ENCODE data around the gene ZFYVE1.
"Not testable (repeated sequence)": the region's sequence is repeated elsewhere in the genome, so short reads cannot be mapped to it uniquely, and the experiment has no call there.

ZFYVE1 gene

DNA sequence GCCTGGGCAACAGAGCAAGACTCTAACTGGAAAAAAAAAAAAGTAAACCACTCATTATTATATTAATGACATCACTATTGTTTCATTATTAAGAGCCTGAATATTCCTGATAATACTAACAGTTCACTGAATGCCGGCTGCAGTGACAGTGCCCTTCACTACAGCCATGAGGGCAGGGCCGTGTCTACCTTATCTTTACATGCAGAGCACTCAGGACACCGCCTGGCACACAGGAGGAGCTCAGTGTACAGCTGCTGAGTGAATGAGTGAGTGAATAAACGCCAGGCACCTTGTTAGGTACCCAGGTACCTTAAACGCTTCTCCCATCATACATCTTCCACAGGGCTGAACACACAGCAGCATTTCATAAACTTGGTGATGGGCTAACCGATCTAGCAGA lies 23.2 kb downstream of the ZFYVE1 start:
- FAIRE-seq: no peak

DNA sequence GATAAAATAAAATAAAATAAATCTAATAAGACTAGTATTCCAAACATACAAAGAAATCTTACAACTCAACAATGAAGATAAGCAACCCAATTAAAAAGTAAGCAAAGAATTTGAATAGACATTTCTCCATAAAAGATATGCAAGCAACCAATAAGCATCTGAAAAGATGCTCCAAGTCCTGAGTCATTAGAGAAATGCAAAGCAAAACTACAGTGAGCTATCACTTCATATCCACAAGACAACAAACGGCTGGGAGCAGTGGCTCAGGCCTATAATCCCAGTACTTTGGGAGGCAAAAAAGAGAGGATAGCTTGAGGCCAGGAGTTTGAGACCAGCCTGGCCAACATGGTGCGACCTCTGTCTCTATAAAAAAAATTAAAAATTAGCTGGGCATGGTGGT lies 26.8 kb downstream of the ZFYVE1 start:
- no peak for FAIRE-seq

DNA sequence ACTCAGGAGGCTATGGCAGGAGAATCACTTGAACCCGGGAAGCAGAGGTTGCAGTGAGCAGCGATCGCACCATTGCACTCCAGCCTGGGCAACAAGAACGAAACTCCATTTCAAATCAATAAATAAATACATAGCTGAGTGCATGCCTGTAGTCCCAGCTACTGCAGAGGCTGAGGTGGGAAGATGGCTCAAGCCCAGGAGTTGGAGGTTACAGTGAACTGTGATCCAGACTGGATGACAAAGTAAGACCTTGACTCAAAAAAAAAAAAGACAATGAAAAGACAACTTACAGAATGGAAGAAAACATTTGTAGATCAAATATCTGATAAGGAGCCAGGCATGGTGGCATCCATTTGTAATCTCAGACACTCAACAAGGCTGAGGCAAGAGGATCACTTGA lies 27.6 kb downstream of the ZFYVE1 start:
- FAIRE-seq: no peak

DNA sequence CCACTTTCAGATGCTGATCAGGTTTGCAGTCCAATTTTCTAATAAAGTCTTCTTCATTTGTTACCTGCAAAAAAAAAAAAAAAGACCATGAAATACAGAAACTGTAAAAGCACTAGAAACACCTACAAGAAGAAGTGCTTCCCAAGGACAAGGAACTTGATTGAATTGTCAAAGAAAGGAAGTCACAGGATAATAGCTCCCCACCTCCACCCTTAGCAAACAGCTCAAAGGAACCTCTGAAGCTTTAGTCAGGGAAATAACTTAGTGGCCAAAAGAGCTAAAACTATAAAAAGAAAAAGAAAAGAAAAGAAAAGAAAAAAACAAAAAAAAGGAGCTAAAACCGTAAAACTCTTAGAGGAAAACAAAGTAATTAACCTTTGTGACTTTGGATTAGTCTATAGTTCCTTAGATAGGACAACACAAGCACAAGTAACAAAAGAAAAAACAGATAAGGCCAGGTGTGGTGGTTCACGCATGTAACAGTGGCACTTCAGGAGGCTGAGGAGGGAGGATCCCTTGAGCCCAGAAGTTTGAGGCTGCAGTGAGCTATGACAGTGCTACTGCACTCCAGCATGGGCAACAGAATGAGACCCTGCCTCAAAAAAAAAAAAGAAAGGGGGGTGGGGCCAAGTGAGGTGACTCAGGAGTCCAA lies 28.5 kb downstream of the ZFYVE1 start:
- no peak for FAIRE-seq

DNA sequence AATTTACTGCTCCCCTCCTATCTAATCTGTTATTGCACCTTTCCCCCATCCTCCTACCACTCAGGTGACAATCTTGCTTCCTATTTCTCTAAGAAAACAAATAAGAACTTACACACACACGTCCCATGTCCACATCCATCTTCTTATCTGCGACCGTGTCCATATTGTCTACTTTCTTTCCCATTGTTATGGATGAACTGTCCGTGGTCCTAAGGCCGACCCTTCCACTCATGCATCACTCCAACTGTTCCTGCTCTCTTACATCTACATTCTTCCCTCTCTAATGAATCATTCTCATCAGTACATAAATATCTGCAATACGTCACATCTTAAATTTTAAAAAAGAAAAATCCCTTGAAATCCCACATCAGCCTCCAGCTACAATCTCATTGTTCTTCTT lies 30.0 kb downstream of the ZFYVE1 start:
- FAIRE-seq: no peak

DNA sequence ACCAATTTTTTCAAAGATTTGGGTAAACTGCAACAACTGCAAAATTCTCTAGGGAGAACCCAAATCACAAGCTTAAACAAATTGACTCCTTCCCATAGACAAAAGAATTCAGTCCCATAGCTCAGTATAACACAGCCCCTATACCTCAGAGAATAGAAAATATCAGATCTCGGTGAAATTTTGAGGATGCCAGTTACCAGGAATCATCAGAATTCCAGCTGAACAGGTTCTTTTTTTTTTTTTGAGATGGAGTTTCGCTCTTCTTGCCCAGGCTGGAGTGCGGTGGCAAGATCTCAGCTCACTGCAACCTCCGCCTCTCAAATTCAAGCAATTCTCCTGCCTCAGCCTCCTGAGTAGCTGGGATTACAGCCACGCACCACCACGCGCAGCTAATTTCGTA lies 36.7 kb downstream of the ZFYVE1 start:
- no peak for FAIRE-seq

DNA sequence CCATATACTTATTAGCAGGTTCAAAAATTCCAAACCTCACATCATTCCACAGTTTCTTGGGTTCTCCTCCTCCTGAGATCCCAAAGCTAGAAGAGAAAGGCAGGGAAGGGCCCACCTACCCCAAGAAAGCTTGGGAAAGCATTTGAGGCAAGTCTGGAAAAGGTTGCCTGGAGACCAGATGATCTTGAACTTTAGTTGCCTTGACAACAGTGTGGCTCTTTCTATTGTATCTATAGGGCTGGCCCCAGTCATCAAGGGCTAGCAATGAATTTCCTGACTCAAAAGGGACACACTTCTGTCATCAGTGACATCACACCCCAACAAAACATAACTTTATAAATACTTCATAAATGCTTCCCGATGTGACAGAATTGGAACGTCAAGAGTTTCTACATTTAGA lies 40.0 kb downstream of the ZFYVE1 start:
- no peak for FAIRE-seq

DNA sequence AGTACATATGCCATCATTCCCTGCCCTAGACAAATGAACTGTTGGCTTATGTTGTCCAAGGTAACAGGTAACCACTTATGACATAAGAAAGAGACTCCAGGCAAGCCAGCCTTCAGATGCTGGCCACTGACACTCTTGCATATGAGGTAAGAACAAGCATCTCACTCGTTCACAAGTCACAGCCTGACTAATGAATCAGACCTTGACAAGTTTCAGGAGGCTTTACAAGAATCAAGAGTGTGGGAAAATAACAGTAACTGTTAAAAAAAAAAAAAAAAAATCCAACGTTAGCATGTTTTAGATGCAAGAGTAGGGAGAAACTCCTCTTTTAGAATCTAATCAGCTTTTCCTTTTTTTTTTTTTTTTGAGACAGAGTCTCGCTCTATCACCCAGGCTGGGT lies 40.7 kb downstream of the ZFYVE1 start:
- FAIRE-seq: no peak

DNA sequence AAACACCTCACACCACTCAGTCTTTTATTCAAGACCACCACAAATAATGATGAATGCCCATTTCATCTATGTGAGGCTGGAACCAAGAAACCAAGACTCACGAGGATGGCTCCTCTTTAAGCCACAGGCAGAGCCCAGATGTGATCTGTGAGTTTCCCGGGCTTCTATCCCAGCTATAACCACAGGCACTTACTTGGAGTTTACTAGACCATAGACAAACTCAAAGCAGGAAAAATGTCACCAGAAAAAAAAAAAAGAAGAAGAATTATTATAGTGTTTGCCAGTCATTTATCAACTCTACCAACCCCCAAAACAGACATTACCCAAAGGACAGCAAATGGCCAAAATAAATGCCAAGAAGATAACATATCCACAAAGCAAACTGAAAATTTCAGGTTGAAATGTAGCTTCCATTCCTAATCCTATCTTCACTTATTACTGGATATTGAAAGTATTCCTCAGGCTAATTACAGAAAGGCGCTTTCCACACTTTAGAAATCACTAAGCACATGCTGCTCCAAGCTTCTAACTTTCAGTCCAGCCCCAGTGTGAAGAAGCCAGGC lies 44.7 kb downstream of the ZFYVE1 start:
- no peak for FAIRE-seq

DNA sequence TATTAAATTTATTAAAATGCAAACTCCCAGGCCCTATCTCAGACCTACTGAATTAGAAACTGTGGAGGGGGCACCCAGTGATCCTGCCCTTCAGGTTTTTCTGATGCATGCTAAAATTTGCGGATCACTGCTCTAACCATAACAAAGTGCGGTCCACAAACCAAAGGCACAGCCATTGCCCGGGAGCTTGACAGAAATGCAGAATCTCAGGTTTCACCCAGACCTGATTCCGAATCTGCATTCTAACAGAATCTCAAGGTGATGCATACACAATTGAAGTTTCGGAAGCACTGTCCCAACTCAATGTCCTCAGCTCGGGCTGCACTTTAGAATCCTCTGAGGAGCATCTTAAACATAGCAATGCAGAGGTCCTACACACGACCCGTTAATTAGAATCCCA lies 46.0 kb downstream of the ZFYVE1 start:
- FAIRE-seq: no peak

DNA sequence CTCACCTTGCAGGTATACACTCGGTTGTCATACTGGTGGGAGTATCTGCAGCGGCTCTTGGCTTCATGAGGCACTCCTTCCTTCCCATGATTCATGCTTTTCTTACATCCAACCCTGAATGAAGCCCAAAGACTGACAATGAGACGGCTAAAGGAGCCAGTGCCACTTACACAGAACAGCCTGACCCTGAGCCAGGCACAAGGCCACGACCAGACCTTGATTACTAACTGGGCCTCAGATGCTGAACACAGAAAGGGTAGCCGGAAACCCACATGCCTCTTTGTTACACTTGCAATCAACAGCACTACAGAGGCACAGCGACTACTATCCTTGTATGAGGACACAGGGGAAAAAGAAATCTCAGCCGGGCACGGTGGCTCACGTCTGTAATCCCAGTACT lies 48.0 kb downstream of the ZFYVE1 start:
- FAIRE-seq: no peak

DNA sequence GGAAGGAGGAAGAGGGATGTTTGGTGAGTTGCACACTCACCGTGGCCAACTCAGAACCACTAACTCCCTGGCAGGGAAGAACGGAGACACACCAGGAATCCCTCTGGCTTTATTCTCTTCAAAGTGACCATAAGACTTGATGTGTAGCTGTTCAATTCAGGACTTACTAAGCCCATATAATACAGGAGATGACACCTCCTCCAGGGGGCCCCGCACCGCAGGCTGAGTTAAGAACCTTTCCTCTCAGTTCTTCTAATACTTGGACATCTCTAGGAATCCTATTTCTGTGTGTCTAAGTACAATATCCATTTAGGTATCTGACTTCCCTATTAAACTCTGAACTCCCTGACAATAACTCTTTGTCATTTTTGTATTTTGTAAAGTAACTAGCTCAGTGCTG lies 51.1 kb downstream of the ZFYVE1 start:
- FAIRE-seq: no peak

DNA sequence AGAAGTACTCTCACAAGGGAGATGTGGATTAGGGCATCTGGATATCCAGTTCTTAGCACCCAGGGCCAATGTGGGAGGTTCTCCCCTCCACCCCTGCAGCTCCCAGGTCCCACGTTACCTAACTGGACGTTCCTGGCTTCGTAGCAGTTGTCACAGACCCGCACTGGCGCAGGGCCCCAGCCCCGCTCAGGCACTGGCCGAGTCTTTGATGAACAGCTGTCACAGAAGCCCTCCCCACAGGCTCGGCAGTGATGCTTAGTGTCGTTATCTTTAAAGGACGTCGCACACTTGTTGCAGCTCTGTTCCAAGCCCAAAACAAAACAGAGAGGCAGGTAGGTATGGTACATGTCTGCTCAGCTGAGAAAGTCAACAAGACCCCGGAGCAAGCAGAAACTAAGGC lies 52.2 kb downstream of the ZFYVE1 start:
- no peak for FAIRE-seq

DNA sequence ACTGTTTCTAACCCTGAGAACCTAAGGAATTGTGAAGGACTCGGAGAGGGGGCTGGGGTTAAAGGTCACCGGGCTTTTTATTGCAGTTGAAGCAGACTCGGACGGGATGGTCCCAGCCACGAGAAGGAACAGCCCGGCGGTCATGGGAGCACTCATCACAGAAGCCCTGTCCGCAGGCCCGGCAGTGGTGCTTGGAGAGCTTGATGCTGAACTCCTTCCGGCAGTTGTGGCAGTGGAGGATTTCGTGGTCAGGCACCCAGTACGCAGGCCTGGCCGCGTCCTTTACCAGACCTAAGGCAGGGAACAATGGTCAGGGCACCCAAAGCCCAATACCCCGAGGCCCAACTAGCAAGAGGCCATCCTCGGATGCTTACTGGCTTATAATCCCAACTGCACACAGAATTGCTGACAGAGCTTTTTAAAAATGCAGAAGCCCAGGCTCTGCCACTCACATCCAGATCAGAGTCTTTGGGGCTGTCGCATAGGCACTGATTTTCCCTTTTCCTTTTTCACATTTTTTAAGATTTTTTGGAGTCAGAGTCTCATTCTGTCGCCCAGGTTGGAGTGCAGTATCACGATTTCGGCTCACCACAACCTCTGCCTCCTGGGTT lies 56.0 kb downstream of the ZFYVE1 start:
- FAIRE-seq: no peak

DNA sequence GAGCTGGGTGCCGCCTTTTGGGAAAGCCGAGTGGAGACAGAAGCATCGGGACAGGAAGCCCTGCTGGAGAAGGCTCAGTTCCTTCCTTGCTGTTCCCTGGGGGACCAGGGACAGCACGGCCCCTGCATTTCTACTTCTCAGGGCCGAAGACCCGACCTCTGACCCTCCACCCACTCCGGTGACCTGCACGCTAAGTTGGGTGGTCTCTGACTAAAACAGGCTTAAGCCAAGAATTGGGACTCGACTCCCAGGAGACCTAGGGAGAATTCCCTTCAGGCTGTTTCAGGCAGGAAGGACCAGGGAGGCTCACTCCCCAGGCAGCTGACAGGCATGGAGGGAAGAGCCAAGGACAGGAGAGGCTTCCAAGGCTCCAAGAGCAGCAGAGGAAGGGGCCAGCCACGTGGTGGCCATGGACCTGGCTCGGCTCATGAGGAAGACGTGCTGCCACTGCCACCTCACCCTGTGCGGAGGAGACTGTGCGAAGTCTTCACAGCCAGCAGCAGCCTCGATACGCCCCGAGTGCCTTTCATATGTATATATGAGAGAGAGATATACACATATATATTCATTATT lies 56.8 kb downstream of the ZFYVE1 start:
- FAIRE-seq: no peak

DNA sequence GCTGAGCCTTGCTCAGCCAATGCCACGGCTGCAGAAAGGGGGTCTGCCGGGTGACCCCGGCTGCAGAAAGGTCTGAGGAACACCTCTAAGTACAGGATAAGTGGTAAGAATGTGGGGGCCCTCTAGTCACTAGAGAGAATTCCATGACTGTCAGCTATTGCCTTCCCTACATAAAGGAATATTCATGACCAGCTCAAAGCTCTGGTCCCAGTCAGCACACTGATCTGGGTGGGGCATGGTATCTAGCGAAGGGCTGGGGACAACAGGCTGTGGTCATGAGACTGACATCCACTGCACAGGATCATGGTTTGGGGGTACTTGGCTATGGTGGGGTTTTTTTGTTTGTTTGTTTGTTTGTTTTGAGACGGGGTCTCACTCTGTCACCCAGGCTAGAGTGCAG lies 58.6 kb downstream of the ZFYVE1 start:
- no peak for FAIRE-seq

DNA sequence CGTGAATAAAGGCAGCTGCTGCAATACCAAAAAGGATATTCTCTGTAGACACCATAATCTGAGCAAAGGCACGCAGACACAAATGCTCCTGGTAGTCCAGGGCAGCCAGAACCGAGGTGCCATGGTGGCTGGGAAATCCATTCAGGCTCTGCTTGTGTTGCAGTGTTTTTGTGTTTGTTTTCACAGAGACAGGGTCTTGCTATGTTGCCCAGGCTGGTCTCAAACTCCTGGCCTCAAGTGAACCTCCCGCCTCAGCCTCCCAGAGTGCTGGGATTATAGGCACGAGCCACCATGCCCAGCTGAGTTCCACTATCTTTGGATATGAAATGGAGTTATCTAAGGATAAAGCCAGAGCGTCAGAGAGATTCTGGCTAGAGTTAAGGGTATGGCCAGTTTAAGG lies 60.9 kb downstream of the ZFYVE1 start:
- FAIRE-seq: no peak

DNA sequence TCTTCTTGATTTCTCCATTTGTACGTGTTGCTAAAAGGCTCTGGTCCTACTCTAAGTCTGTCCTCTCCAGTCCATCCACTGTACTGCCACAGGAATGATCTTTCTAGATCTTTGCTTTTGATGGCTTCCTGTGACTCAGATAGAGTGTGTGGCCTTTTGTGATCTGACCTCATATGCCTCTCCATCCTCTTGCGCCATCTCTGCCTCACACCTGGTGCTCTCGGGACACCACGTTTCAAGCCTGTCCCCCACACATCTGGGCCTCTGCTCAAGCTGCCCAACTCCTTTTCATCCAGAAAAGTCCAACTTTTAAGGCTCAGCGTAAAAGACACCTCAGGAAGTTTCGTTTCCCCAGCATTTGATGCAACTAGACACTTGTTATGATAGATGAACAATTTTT lies 61.7 kb downstream of the ZFYVE1 start:
- FAIRE-seq: no peak

DNA sequence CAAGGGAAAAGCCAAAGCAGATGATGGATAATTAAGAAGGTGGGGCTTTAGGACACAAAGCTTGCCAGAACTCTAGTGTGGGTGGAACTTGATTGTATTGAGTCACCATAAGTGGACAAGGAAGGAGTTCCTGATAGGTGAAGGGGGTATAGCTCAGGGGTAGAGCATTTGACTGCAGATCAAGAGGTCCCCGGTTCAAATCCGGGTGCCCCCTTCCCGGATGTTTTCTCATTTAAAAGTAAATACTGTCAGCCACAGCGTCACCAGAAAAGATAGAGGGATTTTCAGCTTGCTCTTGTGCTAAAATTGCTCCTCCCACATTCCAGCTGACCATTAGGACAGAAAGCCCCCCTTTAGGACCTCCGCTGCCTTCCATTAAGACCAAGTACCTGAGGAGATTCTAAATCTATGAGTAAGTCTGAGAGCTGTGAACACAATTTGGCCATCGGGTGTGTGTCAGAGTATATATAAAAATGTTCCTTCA lies 64.0 kb downstream of the ZFYVE1 start:
- FAIRE-seq: no peak

DNA sequence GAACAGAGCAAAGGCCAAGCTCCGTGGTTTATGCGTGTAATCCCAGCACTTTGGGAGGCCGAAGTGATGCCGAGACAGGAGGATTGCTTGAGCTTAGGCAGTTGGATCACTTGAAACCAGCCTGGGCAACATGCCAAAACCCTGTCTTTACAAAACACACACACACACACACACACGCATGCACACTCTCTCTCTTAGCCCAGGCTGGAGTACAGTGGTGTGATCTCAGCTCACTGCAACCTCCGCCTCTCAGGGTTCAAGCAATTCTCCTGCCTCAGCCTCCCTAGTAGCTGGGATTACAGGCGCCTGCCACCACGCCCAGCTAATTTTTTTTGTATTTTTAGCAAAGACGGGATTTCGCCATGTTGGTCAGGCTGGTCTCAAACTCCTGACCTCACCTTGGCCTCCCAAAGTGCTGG lies 64.6 kb downstream of the ZFYVE1 start:
- FAIRE-seq: not testable (repeated sequence)

DNA sequence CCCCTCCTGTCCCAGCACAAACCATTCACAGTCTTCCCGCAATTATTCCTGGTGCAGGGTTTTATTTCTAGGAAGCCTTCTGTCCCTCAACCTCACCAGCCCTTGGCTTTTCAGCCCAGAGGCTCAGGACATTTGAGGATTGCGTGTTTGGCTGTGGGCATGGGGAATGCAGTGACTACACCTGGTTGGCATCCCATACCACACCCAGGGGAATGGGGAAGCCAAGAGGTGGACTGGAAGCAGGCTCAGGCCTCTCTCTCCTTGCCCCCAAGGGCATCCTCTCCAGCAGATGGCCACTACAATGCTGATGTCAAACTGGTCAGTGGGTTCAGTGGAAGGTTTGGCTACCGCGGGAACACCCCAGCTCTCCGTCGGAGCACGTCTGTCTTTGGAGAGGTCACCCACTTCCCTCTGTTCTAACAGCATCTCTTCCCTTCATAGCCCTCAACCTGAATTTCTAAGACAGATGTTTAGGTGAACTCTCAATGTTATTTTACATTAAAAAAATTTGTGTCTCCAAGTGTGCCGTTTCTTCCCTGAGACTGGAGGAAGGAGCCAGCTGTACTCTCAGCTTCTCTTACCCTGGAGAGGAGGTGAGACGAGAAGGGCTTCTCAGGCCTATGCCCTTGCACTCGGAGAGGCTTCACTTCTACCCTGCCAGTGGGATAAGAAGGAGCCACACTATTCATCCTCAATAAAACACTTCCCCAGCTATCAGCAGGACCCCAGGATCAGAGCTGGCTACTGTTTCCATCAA lies 65.1 kb downstream of the ZFYVE1 start:
- no peak for FAIRE-seq

DNA sequence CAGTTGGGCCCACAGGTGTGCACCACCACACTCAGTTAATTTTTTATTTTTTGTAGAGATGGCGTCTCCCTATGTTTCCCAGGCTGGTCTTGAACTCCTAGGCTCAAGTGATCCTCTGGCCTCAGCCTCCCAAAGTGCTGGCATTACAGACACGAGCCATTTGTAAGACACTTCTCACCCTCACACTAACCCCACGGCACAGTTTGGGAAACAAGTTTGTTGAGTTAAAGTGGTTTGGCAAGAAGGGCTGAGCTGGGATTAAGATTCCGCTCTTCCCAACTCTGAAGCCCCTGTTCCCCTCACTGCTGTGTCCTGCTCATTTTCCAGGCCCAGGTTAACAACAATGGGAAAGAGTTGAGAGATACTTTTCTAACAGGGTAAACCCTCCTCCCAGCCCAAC lies 65.9 kb downstream of the ZFYVE1 start:
- FAIRE-seq: not testable (repeated sequence)

DNA sequence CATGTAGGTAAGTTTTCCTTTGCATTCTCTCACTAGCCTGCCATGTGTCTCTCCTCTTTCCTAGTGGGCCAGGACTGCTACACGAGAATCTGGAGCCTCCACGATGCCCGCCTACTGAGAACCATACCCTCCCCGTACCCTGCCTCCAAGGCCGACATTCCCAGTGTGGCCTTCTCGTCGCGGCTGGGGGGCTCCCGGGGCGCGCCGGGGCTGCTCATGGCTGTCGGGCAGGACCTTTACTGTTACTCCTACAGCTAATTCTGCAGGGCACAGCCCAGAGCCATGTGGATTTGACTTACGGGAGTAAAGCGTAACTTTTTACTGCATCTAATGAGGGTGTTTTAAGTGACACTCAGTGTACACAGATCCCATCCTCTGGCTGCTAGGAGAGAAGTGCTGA lies 68.4 kb downstream of the ZFYVE1 start:
- FAIRE-seq: no peak

DNA sequence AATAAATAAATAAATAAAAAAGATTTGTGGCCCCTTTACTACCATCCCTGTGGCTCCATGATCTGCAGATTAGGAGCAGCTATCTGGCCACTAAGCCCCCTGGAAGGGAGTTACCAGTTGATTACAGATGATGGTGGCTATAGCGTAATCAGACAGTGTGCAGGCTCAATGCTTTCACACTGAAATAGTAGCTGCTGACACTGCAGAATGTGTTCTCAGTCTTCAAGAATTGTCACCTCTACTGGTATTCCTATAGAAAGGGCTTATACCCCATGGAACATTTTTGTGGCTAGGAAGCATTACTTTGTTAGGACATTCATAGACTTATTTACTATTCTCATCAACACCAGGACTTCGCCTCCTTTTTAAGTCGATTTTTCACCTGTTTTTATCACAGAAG lies 69.7 kb downstream of the ZFYVE1 start:
- FAIRE-seq: no peak

All from TTC549 (cell line).